Cerebellar cortex (tissue), 1 donor: Measurements from ENCODE around the gene DNM1.
"Not testable (repeated sequence)": the region's sequence is repeated elsewhere in the genome, so short reads cannot be mapped to it uniquely, and the experiment has no call there.

Source experiments
- DNase-seq: peaks from one replicate; pipeline ENCODE4 v3.0.0-alpha.2; 2015; ENCODE audit warnings: low spot score

DNM1 gene

GRCh38 chr9:128225770-128226411 is 22.7 kb downstream of the DNM1 start:
- DNase-seq = no peak

DNA sequence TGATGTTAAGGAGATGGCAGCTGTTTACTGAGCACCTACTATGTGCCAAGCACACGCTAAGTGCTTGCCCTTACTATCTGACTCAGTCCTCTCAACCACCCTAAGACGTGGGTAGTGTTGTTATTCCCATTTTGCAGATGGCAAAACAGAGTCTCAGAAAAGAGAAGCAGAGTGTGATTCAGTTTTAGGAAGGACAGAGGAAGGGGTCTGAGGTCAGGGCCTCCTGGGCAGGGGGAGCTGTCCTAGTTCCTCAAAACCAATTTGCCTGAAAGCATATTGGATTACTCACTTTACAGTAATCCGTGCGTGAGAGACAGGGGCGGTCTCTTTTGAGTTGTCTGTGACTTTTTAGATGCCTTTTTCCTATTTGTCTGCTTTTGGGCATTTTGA is 23.2 kb downstream of the DNM1 start:
- DNase-seq = no peak

GRCh38 chr9:128230897-128231296 is 27.7 kb downstream of the DNM1 start:
- DNase-seq = not testable (repeated sequence)

- no peak for DNase-seq
Measured at GRCh38 chr9:128231638-128232527, 28.7 kb downstream of the DNM1 start.

GRCh38 chr9:128232528-128233428 is 29.6 kb downstream of the DNM1 start:
- no peak for DNase-seq

GRCh38 chr9:128233817-128234406 is 30.7 kb downstream of the DNM1 start:
- DNase-seq = no peak

- no peak for DNase-seq
Measured at GRCh38 chr9:128242124-128242523, 38.9 kb downstream of the DNM1 start.

- DNase-seq = no peak
Measured at GRCh38 chr9:128242828-128243214, 39.6 kb downstream of the DNM1 start.

GRCh38 chr9:128243215-128244018 is 40.2 kb downstream of the DNM1 start:
- DNase-seq = no peak

GRCh38 chr9:128244091-128244836 is 41.1 kb downstream of the DNM1 start:
- DNase-seq = no peak

GRCh38 chr9:128244837-128245231 is 41.7 kb downstream of the DNM1 start:
- no peak for DNase-seq

GRCh38 chr9:128245421-128246151 is 42.4 kb downstream of the DNM1 start:
- DNase-seq = no peak

DNA sequence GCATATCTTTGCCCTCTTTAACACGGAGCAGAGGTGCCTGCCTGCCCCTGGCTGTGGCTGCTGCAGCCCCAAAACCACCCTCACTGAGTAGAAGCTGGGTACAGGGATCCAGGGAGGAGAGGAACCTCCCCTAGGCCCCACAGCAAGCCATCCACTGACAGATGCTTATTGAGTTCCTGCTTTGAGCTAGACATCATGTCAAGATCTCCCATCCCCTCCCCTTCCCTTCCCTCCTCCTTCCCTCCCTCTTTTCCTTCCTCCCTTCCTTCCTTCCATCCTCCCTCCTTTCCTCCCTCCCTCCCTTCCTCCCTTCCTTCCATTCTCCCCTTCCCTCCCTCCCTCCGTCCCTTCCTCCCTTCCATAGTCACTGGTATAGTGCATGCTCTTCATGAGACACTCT is 43.3 kb downstream of the DNM1 start:
- DNase-seq = no peak

DNA sequence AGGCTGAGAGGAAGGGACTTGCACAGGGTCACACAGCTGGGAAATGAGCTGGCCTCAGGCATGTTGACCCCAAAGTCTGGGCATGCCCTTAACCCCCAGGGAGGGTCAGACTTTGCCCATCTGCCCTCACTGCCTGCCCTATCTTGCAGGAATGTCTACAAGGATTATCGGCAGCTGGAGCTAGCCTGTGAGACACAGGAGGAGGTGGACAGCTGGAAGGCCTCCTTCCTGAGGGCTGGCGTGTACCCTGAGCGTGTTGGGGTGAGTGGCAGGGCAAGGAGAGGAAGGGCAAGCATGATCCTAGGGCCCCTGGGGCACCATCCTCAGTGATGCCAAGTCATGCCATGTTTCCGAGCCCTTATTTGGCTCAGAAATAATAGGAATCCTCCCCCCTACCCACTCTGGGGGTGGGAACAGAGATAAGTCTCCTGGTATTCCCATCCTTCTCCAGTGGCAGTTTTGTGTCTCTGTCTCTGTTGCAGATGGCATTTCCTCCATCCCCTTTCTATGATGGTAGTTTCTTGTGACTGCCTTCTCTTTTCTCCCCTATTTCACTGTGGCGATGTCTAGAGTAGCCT is 44.1 kb downstream of the DNM1 start:
- DNase-seq = no peak

GRCh38 chr9:128249558-128249907 is 46.4 kb downstream of the DNM1 start:
- no peak for DNase-seq

DNA sequence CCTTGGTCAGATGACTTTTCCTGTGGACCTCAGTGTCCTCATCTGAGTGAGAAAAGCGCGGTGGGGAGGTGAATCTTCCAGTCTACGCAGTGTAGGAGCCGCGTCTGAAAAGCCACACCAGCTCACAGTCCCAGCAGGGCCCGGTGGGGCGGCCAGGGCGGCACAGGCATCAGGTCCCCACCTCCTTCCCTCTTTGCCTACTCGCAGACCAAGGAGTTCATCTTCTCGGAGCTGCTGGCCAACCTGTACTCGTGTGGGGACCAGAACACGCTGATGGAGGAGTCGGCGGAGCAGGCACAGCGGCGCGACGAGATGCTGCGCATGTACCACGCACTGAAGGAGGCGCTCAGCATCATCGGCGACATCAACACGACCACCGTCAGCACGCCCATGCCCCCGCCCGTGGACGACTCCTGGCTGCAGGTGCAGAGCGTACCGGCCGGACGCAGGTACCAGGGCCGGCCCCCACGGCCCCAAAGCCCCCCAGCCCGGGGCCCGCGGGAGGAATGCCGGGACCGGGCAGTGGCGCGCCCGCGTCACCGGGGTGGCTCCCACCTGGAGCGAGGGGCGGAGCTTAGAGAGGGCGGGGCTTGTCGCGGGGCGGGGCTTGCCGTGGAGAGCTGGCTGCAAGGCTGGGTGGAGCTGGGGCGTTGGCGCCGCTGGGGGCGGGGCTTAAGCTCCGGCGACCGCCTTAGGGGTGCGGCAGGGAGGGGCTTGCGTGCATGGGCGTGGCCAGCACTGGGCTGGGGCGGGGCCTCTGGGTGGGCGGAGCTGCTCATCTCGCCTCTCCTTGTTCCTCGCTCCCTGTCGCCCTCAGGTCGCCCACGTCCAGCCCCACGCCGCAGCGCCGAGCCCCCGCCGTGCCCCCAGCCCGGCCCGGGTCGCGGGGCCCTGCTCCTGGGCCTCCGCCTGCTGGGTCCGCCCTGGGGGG is 47.0 kb downstream of the DNM1 start:
- peak; percentile 64 for DNase-seq

DNA sequence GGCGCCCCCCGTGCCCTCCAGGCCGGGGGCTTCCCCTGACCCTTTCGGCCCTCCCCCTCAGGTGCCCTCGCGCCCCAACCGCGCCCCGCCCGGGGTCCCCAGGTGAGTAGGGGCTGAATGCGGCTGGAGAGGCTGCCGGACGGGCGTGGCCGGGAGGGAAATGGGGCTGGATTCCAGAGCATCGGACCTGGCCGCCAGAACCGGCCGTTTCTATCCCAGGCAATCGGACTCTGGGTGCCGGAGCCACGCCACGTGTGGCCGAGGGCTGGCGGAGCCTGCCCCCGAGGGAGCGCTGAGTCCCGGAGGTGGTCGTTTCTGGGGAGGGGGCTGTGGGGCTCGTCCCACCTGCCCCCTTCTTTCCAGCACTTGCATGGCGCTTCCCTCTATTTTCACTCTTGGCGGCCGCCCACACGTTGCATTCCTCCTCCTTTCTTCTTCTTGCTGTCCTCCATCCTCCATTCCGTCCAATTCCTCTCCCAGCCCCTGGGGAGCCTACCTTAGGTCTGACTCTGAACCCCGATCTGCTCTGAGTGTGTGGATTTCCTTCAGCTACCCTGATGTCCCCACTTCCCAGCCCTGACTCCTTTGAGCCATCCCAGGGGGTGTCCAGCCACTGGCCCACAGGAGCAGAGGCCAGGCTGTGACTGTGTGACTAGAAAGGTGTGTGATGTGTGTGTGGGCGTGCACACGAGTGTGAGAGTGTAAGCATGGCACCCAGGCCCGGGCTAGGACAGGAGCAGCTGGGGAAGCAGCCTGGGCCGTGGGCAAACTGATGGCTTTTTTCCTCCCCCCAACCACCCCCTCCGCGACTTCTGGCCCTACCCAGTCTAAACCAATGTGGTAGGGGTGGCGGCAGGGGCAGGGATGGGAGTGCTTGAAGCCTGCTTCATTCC is 47.9 kb downstream of the DNM1 start:
- DNase-seq = no peak
